ENCODE results near the gene NKX6-2.
A peak's percentile ranks its signal among the peaks of the same experiment; 100 is the strongest.
"Not testable (repeated sequence)": the region's sequence is repeated elsewhere in the genome, so short reads cannot be mapped to it uniquely, and the experiment has no call there.

The NKX6-2 gene

DNA sequence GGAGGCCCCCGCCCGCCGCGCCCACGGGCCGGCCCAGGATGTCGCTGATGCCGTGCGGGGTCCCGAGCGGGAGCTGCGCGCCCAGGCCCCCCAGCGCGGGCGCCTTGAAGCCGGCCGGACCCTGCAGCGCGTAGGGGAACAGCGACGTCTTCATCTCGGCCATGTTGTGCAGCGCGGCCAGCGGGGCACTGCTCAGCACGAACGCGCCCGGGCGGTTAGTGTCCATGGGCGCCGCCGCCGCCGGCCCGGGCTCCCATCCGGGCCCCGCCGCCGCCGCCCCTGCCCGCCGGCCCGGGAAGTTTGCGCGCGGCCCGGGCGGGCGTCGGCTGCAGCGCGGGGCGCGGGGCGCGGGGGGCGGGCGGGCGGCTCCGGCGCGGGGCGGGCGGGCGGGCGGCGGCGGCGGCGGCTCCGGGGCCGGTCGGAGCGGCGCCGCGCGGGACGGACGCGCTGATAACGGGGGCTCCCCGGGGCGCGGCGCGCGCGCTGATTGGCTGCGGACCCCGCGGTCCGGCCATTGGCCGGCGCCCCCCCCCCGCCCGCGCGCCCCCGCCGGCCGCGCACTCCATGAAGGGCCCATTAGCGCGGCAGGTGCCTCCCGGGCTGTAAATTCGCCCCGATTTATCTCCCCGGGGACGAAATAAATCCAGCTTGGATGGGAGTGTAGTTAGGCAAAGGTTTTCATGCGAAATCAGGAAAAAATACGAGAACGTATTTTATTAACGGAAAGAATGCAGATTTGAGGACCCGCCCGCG is at the start of gene NKX6-2:
TSS of gene NKX6-2 (minus strand) at position 425 of the 753 bp plus-strand sequence. CDS start at position 226, 199 bp downstream.
- DNase-seq (no peak), ATAC-seq (no peak)

DNA sequence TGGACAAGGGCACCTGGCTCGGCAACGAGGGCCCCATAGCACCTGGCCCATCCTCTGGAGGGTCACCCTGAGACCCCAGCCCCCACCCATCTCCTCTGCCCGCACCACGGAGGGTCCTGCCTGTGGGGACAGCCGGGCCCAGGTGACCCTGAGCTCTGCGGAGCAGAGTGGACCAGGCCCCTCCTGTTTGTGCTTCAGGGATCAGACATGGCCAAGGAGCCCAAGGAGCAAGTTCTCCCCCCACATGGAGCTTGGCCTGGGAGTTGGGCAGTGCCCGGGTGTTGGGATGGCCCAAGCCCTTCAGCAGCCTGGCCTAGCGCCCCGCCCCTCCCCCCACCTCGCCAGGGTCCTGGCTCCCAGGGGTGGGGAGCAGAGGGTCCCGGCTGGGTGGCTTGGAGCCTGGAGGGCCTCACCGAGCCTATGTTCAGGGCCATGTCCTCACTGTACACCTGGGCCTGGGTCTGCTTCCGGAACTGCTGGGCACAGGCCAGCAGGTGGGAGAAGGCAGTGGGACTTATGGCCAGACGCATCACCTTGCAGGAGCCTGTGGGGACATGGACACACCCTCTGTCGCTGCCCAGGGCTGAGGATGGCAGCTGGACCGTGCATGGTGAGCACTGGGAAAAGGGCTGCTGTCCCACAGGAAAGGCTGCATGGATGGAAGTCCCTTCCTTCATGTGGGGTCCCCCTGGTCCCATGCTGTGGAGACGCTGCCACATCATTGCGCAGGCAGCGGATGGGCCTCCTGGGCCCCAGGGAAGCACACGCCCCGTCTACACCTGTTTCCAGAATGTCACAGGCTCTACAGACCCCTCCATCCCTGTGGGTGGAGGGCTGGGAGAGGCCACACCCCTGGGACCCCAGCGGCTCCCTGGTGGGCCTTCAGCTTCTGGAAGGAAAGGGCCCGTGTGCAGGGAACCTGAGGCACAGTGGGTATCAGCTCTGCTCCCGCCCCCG is 49.2 kb upstream of the NKX6-2 start:
- DNase-seq (no peak), ATAC-seq (peak; percentile 29)

DNA sequence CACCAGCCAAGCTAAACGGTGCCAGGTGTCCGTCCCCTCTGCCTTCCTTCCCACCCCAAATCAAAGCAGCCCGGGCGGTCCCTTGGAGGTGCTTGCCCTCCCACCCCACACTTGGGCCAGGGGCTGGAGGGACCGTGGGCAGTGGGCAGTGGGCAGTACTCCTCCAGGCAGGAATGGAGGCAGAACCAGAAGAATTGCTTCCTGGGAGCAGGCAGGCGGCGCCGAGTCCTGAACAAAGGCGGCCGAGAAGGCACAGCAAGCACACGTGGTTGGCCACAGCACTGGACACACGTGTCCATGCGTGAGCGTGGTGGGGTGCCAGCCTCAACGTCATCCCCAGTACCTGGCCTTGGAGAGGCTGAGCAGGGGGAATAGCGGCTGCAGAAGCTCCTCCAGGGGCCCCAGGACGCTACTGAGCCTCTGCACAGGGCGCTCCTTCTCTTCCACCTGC is 48.4 kb upstream of the NKX6-2 start:
- no peak for DNase-seq
- no peak for ATAC-seq

DNA sequence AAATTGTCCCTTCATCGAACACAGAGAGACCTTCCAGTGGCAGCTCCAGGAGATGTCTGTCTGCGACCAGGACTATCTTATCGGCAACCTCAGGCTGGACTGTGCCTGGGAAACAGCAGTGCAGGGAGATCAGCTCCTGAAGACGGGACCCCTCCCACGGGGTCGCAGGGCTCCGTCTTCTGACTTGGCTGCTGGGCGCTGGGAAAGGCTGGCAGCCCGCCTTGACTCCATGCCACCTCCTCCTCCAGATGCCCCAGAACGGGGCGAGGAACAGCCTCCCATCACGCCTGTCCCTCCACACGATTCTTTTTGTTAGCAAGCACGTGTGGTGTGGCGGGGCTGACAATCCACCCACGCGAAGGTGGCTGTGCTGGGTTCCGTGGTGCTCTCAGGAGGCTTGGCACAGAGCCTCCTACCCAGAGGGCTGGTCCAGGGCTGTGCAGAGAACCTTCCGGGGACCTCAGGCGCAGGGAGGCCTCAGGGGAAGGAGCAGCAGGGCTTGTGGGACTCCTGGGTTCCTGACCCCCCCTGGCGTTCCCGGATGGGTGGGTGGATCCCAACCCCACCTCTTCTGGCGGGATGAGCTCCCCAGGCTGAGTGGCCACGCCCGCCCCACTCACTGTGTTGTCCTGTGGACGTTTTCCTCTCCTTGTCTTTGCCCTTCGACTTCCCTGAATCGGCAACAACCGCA is 47.6 kb upstream of the NKX6-2 start:
- ATAC-seq: no peak
- no peak for DNase-seq

DNA sequence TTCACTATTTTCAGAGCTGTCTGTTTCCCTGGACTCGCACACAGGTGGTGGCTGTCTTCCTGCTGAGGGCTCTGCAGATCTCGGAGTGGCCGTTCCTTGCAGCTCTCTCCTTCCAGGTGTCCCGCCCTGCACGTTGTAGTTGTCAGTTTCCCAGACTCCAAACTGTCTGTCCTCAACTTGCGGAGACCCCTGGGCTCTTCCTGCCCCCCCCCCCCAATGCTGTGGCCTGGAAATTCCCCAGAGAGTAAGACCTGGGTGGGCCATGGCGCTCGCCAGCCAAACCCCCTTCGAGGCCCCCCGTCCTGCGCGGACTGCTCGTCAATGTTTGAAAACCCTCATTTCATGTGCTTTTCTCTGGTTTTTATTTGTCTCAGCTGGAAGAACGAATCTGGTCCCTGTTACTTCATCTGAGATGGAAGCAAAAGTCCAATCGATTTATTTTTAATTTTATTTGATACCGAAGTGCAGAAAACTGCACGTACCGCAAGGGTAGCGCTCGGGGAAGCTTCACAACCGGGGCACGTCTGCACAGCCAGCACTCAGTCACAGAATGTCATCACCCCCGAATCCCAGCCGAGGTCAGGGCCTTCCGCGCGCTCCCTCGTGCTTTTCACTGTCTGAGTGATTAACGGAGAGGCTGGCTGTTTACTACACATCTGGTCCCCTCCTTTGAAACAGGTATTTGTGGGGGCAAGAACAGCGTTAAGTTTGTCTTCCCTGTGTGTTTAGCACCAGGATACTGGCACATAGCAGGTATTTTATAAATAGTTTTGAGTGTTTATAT is 46.4 kb upstream of the NKX6-2 start:
- DNase-seq (no peak), ATAC-seq (no peak)

DNA sequence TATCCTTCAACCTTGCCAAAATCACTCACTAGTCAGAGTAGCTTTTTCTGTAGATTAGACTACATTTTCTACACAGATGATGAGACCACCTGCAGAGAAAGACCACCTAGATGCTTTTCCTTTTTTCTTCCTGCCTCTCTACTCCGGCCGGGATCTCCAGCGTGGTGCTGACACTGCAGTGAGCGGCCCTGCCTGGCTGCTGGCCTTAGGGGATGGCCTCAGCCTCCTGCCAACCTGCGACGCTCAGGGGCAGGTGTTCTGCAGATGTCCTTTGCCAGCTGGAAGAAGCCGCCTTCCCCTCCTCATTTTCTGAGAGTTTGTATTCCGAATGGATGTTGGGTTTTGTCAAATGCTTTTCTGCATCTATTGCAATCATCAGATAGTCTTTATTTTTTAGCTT is 43.5 kb upstream of the NKX6-2 start:
- DNase-seq (no peak), ATAC-seq (no peak)

DNA sequence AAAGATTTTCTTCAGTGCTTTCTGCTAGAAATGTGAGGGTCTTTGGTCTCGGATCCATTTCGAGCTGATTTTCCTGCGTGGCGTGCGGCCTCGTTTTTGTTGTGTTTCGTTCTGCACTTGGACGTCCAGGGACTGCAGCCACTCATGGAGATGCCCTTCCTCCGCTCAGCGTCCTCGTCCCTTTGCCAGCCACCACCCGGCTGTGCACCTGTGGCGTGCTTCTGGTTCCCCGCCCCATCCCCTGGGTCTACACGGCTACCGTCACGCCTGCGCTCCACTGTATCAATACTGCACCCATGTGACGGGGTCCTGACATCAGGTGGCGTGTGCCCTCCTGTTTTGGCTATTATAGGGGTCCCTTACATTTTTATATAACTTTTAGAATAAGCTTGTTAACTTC is 42.7 kb upstream of the NKX6-2 start:
- DNase-seq: no peak

DNA sequence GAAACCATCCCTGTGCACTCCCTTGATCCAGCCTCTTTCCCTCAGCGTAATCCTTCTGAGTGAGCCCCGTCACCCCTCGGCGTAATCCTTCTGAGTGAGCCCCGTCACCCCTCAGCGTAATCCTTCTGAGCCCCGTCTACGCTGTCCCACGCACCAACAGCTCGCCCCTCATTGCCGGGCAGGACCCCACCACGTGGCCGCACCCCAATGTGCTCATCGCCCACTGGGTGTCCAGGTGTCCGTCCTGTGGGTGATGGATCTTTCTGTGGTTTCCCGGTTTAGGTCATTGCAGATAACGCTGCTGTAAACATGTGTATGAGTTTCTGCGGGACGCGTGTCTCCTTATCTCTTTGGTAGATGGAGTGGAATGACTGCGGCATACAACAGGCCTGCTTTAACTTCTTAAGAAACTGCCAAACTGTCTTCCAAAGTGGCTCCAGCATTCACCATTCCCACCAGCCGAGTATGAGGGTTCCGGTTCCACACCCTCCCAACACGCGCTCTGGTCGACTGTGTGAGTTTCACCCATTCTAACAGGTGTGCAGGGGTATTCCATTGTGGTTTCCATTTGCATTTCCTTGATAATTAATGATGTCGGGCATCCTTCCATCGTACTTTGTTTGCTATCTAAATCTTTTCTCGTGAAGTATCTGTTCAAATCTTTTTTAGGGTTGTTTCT is 42.1 kb upstream of the NKX6-2 start:
- DNase-seq (no peak), ATAC-seq (no peak)

More for the DNA sequence above, 42.7 kb upstream of the NKX6-2 start:
- ATAC-seq: no peak

DNA sequence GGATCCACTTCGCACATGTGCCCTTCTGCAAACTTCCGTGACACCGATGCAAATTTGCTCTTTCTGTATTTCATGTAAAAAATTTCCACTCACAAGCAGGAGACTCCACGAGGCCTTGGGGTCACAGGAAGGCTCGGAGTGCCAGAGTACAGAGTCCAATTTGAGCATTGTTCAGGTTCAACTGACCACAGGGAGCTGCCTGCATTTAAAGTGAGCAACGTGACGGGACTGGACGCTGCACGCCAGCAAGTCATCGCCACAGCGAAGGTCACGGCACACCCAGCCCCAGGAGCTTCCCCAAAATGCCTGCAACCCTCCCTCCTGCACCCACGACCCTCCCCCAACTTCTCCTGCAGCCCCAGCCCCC is 41.5 kb upstream of the NKX6-2 start:
- no peak for ATAC-seq
- no peak for DNase-seq

DNA sequence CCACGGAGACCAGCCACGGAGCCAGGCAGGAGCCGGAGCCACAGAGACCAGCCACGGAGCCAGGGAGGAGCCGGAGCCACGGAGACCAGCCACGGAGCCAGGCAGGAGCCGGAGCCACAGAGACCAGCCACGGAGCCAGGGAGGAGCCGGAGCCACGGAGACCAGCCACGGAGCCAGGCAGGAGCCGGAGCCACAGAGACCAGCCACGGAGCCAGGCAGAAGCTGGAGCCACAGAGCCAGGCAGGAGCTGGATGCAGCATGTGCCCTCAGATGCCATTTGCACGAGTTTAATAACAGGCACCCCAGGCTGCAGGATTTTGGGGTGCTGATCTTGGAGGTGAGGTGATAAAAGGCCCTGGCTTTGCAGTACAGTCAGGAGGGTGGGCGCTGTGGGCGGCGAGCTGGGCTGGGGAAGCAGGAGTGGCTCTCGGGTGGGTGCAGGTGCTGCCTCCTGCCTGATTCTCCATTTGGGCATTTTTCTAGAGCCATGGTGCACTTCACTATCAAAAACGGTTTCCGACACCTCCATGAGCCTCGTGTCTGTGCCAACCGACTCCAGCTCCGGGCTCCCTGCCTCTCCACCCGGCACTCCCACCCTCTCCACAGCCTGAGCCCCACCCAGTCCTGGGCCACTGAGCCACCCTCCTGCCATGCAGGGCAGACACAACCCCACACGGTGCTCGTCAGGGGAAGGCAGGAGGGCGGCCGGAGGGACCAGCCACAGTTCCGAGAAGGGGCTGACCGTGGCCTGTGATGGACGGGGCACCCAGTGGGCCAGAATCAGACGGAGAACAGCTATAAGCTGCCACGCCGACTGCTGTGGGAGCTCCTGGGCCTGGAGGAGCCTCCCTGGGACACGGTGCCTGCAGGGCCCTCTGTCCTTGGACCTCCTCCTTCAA is 40.8 kb upstream of the NKX6-2 start:
- no peak for ATAC-seq
- no peak for DNase-seq

DNA sequence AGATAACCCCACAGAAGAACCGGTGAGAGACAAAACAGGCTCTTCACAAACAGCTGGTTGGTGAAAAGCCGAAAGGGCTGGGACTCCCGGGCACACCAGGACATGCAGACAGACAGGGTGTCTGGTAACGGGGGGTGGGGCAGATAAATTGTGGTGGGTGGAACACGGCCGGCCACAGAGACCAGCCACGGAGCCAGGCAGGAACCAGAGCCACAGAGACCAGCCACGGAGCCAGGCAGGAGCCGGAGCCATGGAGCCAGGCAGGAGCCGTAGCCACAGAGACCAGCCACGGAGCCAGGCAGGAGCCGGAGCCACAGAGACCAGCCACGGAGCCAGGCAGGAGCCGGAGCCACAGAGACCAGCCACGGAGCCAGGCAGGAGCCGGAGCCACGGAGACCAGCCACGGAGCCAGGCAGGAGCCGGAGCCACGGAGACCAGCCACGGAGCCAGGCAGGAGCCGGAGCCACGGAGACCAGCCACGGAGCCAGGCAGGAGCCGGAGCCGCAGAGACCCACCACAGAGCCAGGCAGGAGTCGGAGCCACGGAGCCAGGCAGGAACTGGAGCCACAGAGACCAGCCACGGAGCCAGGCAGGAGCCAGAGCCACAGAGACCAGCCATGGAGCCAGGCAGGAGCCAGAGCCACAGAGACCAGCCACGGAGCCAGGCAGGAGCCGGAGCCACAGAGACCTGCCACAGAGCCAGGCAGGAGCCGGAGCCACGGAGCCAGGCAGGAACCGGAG is 40.0 kb upstream of the NKX6-2 start:
- ATAC-seq, DNase-seq: not testable (repeated sequence)

DNA sequence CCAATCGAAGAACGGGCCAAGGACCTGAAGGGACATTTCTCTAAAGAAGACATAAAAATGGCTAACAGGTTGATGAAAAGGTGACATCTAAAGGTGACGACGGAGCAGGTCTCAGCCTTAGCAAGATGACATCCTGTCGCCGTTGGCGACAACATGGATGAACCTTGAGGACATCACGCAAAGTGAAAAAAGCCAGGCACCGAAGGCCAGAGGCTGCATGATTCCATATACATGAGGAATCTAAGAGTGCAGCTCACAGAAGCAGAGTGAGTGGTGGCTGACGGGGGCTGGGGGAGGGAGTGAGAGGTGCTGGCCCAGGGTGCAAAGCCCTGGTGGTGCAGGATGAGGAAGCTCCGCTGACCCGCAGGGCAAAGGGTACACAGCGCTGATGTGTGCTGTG is 34.1 kb upstream of the NKX6-2 start:
- DNase-seq (no peak), ATAC-seq (no peak)

DNA sequence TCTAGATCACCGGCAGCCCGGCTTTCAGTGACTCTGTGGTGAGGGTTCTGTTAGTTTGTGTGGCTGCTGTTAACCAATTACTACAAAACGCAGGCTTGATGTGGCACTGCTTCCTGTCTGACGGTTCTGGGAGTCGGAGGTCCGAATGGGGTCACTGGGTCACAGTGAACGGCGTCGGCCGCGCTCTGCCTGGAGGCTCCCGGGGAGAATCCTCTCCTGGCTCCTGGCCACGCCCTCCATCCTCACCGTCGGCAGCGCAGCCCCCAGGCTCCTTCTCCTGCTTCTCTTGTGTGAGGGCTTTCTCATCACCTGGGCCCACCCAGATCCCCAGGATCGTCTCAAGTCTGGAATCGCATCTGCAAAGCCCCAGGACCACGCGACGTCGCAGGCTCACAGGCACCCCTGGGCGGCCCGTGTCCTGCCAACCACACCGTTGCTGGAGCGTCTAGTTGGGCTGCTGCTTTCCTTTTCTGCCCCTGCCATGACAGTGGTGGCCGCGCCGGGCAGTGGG is 31.8 kb upstream of the NKX6-2 start:
- no peak for DNase-seq

DNA sequence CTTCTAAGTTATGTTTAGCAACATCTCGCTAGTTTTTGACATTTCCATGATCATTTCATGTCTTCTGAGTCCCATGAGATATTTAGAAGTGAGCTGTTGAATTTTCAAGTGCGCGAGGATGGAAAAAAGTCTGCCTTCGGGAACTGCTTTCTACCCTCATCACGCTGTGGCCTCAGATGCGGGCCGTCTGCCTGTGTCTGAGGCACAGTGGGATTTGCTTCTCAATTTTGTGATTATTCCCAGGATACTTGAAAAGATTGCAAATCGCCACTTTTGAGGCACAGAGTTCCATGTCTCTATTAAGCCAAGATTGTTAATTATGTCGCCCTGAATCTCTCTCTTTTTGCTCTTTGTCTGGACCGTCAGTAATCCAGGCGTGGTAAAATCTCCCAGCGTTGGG is 30.8 kb upstream of the NKX6-2 start:
- no peak for DNase-seq
- no peak for ATAC-seq

More for the DNA sequence above, 31.8 kb upstream of the NKX6-2 start:
- no peak for ATAC-seq

DNA sequence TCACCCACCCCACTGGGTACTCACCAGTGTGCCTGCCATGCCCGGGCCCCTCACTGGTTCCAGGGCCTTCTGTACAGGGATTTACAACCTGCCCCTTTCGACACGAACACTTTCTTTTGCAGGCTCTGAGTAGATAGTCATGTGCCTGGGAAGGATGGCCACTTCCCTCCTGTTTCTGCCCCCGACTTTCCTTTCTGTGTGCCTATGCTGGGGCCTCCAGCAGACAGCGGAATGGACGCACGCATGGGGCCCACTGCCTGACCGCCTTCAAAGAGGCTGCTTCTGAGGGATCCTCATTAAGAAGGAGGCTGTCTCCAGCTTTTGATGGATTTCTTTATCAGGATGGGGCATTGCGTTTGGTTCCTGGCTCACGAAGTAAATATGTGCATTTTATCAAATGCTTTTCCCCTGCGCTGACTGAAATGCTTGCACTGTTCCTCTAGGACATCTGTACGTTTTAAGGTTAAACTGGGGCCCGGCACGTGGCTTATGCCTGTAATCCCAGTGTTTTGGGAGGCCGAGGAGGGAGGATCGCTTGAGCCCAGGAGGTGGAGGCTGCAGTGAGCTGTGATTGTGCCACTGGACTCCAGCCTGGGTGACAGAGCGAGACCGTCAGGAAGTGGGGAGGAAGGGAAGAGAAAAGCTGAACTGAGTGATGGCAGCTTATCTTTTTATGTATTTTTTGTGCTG is 29.4 kb upstream of the NKX6-2 start:
- DNase-seq (no peak), ATAC-seq (no peak)

DNA sequence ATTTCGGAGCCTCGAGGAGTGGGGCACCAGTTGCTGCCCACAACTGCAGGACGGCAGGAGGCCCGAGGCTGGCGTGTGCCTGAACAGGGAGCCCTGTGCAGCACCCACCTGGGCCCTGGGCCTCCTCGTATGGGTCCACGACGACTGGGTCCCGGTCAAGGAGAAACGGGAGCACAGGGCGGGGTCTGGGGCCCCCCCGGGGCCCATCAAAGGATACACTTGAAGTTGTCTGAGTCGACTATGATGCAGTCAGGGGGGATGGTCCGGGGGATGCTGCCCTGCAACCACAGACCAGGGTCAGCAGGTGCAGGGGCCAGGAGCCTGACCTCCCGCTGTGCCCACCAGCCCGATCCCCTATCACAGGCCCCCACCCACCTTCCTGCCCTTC is 28.5 kb upstream of the NKX6-2 start:
- ATAC-seq (no peak), DNase-seq (no peak)

DNA sequence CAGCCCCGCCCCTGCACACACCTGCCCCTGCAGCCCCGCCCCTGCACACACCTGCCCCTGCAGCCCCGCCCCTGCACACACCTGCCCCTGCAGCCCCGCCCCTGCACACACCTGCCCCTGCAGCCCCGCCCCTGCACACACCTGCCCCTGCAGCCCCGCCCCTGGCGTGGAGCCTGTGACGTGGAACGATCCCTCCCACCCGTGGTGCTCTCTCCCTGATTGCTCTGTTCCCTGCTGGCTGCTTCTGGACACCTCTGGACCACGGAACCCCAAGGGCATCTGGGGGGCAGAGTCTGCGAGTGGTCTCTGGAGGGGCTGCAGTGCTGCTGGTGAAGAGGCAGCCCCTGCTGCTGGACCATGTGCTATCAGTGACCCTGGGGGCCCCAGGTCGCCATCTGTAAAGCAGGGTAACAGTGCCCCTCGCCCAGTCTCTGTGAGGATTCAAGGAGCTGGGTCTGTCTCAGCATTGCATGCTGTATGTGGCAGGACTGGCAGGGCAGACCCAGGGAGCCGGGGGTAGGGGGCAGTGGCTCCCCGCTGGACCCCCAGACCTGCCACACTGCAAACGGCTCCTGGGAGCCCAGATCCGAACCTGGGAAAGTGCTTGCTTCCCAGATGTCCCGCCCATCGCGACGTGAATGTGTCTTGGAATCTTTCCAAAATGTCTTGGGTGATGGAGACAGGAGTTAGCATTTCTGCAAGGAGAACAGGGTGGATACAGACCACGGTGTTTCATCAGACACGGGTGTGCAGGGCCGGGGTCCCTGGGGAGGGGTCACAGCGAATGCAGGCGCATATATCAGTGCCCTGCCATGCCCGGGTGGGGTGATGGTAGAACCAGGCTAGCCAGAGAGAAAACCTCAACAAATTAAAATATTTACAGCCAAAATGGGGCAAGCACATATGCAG is 27.9 kb upstream of the NKX6-2 start:
- DNase-seq: no peak
- no peak for ATAC-seq

DNA sequence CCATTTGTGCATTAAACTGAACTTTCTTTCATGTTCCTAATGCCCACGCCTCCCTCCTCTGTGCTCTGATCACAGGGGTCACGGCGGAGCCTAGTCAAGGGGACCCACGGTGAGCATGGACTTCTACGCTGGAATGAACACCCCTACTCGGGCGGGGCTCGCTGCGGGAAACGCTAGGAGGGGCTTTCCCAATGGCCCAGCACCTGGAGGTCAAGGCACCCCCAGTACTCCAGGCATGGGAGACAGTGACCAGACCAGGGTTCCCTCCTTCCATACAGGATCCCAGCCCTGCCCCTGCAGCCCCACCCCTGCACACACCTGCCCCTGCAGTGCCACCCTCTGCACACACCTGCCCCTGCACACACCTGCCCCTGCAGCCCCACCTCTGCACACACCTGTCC is 27.1 kb upstream of the NKX6-2 start:
- DNase-seq: no peak
- ATAC-seq: no peak

All from stimulated activated naive CD8-positive, alpha-beta T cell treated with anti-CD3 and anti-CD28 coated beads, Interleukin-15, Interleukin-2, amounts not matched to agents 100 U/mL and 50 U/mL, for 24 hours (primary cell).